GM12878 (cell line): ENCODE results near the gene TSEN54. TPM values are rescaled to one million over a fixed set of nuclear protein-coding genes. Genes with fewer than 3 reads are reported as not detected.

Experiments used
- ATAC-seq: fragments of 200-7000 bp; cut with Tn5 transposase; 3 replicates; pipeline ENCODE4 v1.9.1; 2020; ENCODE audit warnings: mild to moderate bottlenecking, moderate library complexity
- BruUV-seq: library from RNA; stranded (reverse); fragments of 400-500 nt; replicated peaks from 2 replicates; lab custom pipeline; 2021; lab: Mats Ljungman, UMichigan
- CTCF ChIA-PET: fragments of 300-600 bp; sonication (Branson Sonifier 250); formaldehyde crosslinking; extraction: SDS; loops from one replicate; lab custom pipeline; 2021; ENCODE audit warnings: inconsistent platforms; lab: Yijun Ruan, JAX
- POLR2A ChIA-PET: fragments of 350-600 bp; formaldehyde crosslinking; extraction: SDS; loops from one replicate; lab custom pipeline; 2021; ENCODE audit warnings: inconsistent platforms; lab: Charles Lee
- RAD21 ChIA-PET: fragments of 300-600 bp; sonication (Branson Sonifier 250); formaldehyde crosslinking; loops from one replicate; lab custom pipeline; 2023; ENCODE audit warnings: antibody characterized with exemption; ENCODE audit not compliant: unreplicated experiment; lab: Charles Lee
- SMC1A ChIA-PET: fragments of 300-600 bp; sonication (Branson Sonifier 250); formaldehyde crosslinking; loops from one replicate; lab custom pipeline; 2023; ENCODE audit not compliant: unreplicated experiment, uncharacterized antibody; lab: Charles Lee
- DNase-seq: peaks from one replicate; pipeline ENCODE4 v3.0.0-alpha.2; 2011; ENCODE audit warnings: low read depth, low spot score
- FAIRE-seq: peaks from 3 replicates; lab custom pipeline; 2011; peaks lifted over from hg19 to GRCh38; lab: Jason Lieb, UNC
- H2AFZ ChIP-seq: 2 replicates; pipeline ENCODE4 v1.6.0; 2011; ENCODE audit warnings: low read depth, low read length, control low read depth; ENCODE audit not compliant: control insufficient read depth
- H3K27ac ChIP-seq: 2 replicates; pipeline ENCODE4 v1.5.1; 2011; ENCODE audit warnings: control low read depth; ENCODE audit not compliant: control insufficient read depth, insufficient read depth
- H3K27me3 ChIP-seq, 2 experiments: replicated peaks in 1 of 2; 2 replicates each; pipeline versions ENCODE4 v1.6.0 to v1.6.1; 2011; ENCODE audit warnings: low read length in 1 of 2; ENCODE audit not compliant: control insufficient read depth in 2 of 2, insufficient read depth in 2 of 2
- H3K36me3 ChIP-seq, 2 experiments: 2 replicates each; pipeline ENCODE4 v1.5.1; 2011; ENCODE audit warnings: low read length in 1 of 2; ENCODE audit not compliant: control insufficient read depth in 2 of 2, insufficient read depth in 2 of 2
- H3K4me1 ChIP-seq: 2 replicates; pipeline ENCODE4 v1.6.1; 2011; ENCODE audit warnings: mild to moderate bottlenecking, low read length, moderate library complexity, mixed read lengths; ENCODE audit not compliant: control insufficient read depth, insufficient read depth
- H3K4me2 ChIP-seq: 2 replicates; pipeline ENCODE4 v1.6.0; 2011; ENCODE audit warnings: control low read depth; ENCODE audit not compliant: control insufficient read depth, insufficient read depth
- H3K4me3 ChIP-seq: fragments of 200-600 bp; sonication (generic); 2 replicates; pipeline ENCODE4 v1.5.1; 2016
- H3K79me2 ChIP-seq: 2 replicates; pipeline ENCODE4 v1.6.0; 2011; ENCODE audit warnings: low read length; ENCODE audit not compliant: control insufficient read depth, insufficient read depth
- H3K9ac ChIP-seq: 2 replicates; pipeline ENCODE4 v1.8.0; 2011; ENCODE audit warnings: low read length, control low read depth, mixed read lengths; ENCODE audit not compliant: control insufficient read depth, insufficient read depth
- H3K9me3 ChIP-seq: replicated peaks from 3 replicates; pipeline ENCODE4 v1.5.1; 2011; ENCODE audit warnings: mild to moderate bottlenecking, low read length; ENCODE audit not compliant: control insufficient read depth, insufficient read depth
- H4K20me1 ChIP-seq: 2 replicates; pipeline ENCODE4 v1.6.0; 2011; ENCODE audit not compliant: control insufficient read depth, insufficient read depth
- FOXK2 ChIP-seq: fragments of 450-650 bp; IDR thresholded peaks from 2 replicates; pipeline ENCODE4 v1.6.1; 2017; ENCODE audit warnings: mild to moderate bottlenecking, moderate library complexity
- NFIC ChIP-seq: IDR thresholded peaks from 2 replicates; pipeline ENCODE4 v1.6.1; 2012; ENCODE audit warnings: low read depth, mild to moderate bottlenecking, inconsistent platforms, low read length, moderate library complexity
- POLR2A ChIP-seq: IDR thresholded peaks from 2 replicates; pipeline ENCODE4 v1.6.1; 2011; ENCODE audit warnings: low read depth, mild to moderate bottlenecking, low read length
- SMC3 ChIP-seq: IDR thresholded peaks from 2 replicates; pipeline ENCODE4 v1.6.1; 2011; ENCODE audit warnings: low read length, improper control_type of control experiment, borderline replicate concordance
- YBX1 ChIP-seq: fragments of 450-650 bp; IDR thresholded peaks from 2 replicates; pipeline ENCODE4 v1.6.1; 2016; ENCODE audit warnings: antibody characterized with exemption
- ZNF217 ChIP-seq: fragments of 450-650 bp; IDR thresholded peaks from 2 replicates; pipeline ENCODE4 v1.6.1; 2017; ENCODE audit warnings: antibody characterized with exemption, mild to moderate bottlenecking
- WGBS: methylation state at CpG from one replicate; pipeline ENCODE4 v1.1.6; 2016; ENCODE audit warnings: low lambda C conversion rate; ENCODE audit not compliant: insufficient replicate concordance, insufficient coverage; ENCODE audit errors: missing lambda C conversion rate; 5-methylcytosine and 5-hydroxymethylcytosine counted together
- in situ Hi-C: fragments of 300-500 bp; cut with MboI; formaldehyde crosslinking; loops from 9 replicates; pipeline ENCODE4 v1.14.3; 2018; ENCODE audit warnings: mixed read lengths
- intact Hi-C: fragments of 100-400 bp; cut with micrococcal nuclease; formaldehyde crosslinking; loops from one replicate; pipeline ENCODE4 v1.14.2; 2022; ENCODE audit not compliant: unreplicated experiment
- polyA plus RNA-seq, 11 experiments: library from polyadenylated mRNA; depleted of rRNA in 4 of 11; unstranded in 6 of 11; stranded (reverse) in 5 of 11; fragments of >200 nt; fragmentation: Nextera tagmentation in 4 of 11; fragmentation: Illumina TruSeq in 1 of 11; extraction: Ambion mirVana in 4 of 11; extraction: Trizol in 1 of 11; gene quantifications; 1 replicate in 1 of 11; 2 replicates in 10 of 11; pipeline versions ENCODE4 v1.2.1 to v1.2.3, GENCODE V29; 2011 to 2016; ENCODE audit warnings: inconsistent platforms in 2 of 11, missing spikeins in 2 of 11, low read depth in 1 of 11
- total RNA-seq, 4 experiments: library from RNA; depleted of rRNA in 3 of 4; stranded (reverse); fragments of >200 nt in 3 of 4; fragmentation: Illumina TruSeq in 1 of 4; extraction: Trizol in 1 of 4; gene quantifications; 2 replicates each; pipeline versions ENCODE4 v1.2.1 to v1.2.3, GENCODE V29; 2013 to 2021
- TF ChIP-seq, protein P1 (sequence below): IDR thresholded peaks from 2 replicates; pipeline ENCODE4 v1.6.1; 2011; ENCODE audit warnings: borderline replicate concordance, low read depth, mild to moderate bottlenecking, moderate library complexity, low read length; ENCODE audit not compliant: insufficient read depth, poor library complexity, severe bottlenecking
- TF ChIP-seq, protein P2 (sequence below): IDR thresholded peaks from 2 replicates; pipeline ENCODE4 v1.6.1; 2012; ENCODE audit warnings: low read depth, low read length, improper control_type of control experiment
- TF ChIP-seq, protein P3 (sequence below): fragments of 450-650 bp; IDR thresholded peaks from 2 replicates; pipeline ENCODE4 v1.6.1; 2018; ENCODE audit warnings: mild to moderate bottlenecking, low read depth, moderate library complexity; ENCODE audit not compliant: partially characterized antibody
- TF ChIP-seq, protein P4 (sequence below): IDR thresholded peaks from 2 replicates; pipeline ENCODE4 v1.6.1; 2012; ENCODE audit warnings: low read depth, low read length, improper control_type of control experiment
- TF ChIP-seq, protein P5 (sequence below): fragments of 150-350 bp; IDR thresholded peaks from 2 replicates; pipeline ENCODE4 v1.6.1; 2014; ENCODE audit warnings: mild to moderate bottlenecking, low read depth, low read length

The TSEN54 gene
- total and polyA plus RNA-seq, 10 of the 15 experiments (the other 5 are each of a cell fraction or from before 2014, with no cell fraction given) = 7.1 to 48.0 (median 41.1) TPM

DNA sequence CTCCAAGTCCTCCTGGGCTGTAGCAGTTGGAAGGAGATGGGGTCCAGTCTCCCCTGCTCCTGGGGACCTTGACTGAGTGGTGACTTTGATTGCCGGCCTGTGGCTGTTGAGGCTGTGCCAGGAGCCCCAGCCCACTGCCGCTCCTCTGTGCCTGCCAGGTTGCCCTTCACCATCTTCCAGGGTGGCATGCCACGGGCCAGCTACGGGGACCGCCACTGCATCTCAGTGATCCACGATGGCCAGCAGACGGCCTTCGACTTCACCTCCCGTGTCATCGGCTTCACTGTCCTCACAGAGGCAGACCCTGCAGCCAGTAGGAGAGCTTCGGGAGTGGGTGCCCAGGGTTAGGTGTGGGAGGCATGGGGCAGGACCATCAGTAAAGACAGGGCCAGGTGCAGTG, 47.9 kb downstream of the TSEN54 start (continued):
- TF ChIP-seq, protein P1, sequence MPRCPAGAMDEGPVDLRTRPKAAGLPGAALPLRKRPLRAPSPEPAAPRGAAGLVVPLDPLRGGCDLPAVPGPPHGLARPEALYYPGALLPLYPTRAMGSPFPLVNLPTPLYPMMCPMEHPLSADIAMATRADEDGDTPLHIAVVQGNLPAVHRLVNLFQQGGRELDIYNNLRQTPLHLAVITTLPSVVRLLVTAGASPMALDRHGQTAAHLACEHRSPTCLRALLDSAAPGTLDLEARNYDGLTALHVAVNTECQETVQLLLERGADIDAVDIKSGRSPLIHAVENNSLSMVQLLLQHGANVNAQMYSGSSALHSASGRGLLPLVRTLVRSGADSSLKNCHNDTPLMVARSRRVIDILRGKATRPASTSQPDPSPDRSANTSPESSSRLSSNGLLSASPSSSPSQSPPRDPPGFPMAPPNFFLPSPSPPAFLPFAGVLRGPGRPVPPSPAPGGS = no peak

DNA sequence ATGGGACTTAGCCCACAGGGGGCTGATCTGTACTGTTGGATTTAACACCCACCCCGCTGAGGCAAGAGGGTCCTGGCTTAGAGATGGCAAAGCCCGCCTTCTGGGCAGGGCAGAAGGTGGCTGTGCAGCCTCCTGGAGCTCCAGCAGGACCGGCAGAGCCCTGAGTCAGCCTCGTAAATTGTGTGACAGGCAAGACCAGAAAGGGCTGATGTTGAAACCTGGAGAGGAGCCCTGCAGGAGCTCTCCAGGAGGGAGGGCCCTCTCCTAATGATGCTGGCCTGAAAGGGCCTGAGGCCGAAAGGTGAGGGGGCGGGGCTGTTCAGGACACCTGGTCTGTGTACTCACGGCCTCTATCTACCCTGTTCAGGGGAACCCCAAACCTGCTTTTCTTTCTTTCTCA, 48.7 kb downstream of the TSEN54 start:
- Histone ChIP-seq H3K27ac (no peak overlapping the region), H3K4me3 (no peak overlapping the region), H3K36me3 (no peaks in the 10 kb centered on the region), H2AFZ (no peak overlapping the region), H3K9ac (no peak overlapping the region), H3K9me3 (no peaks in the 10 kb centered on the region), H4K20me1 (no peaks in the 10 kb centered on the region), H3K27me3 (no peaks in the 10 kb centered on the region), H3K4me2 (no peak overlapping the region), H3K79me2 (no peaks in the 10 kb centered on the region), H3K4me1 (peaks cover 9% of the 10 kb centered on the region)
- intact Hi-C loops = no loop called here
- no peak for DNase-seq
- 55% methylated on average over 7 of the region's 7 CpGs for WGBS
- in situ Hi-C loops = no loop called here
- no peak for FAIRE-seq
- ChIA-PET CTCF (no interaction called here), SMC1A (no interaction called here), POLR2A (interaction anchor here (0.6 kb wide), 1 partner anchor 124 kb away, joined by 5 read pairs; no protein-coding TSS in a partner anchor), RAD21 (no interaction called here)
- no peak for ATAC-seq
- no TSS peak for BruUV-seq
- TF ChIP-seq SMC3 = no peak
- no peak for TF ChIP-seq ZNF217
- TF ChIP-seq, protein P2, sequence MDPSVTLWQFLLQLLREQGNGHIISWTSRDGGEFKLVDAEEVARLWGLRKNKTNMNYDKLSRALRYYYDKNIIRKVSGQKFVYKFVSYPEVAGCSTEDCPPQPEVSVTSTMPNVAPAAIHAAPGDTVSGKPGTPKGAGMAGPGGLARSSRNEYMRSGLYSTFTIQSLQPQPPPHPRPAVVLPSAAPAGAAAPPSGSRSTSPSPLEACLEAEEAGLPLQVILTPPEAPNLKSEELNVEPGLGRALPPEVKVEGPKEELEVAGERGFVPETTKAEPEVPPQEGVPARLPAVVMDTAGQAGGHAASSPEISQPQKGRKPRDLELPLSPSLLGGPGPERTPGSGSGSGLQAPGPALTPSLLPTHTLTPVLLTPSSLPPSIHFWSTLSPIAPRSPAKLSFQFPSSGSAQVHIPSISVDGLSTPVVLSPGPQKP = no peak
- TF ChIP-seq, protein P3, sequence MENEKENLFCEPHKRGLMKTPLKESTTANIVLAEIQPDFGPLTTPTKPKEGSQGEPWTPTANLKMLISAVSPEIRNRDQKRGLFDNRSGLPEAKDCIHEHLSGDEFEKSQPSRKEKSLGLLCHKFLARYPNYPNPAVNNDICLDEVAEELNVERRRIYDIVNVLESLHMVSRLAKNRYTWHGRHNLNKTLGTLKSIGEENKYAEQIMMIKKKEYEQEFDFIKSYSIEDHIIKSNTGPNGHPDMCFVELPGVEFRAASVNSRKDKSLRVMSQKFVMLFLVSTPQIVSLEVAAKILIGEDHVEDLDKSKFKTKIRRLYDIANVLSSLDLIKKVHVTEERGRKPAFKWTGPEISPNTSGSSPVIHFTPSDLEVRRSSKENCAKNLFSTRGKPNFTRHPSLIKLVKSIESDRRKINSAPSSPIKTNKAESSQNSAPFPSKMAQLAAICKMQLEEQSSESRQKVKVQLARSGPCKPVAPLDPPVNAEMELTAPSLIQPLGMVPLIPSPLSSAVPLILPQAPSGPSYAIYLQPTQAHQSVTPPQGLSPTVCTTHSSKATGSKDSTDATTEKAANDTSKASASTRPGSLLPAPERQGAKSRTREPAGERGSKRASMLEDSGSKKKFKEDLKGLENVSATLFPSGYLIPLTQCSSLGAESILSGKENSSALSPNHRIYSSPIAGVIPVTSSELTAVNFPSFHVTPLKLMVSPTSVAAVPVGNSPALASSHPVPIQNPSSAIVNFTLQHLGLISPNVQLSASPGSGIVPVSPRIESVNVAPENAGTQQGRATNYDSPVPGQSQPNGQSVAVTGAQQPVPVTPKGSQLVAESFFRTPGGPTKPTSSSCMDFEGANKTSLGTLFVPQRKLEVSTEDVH = no peak
- TF ChIP-seq YBX1 = no peak
- no peak for TF ChIP-seq POLR2A
- TF ChIP-seq, protein P4, sequence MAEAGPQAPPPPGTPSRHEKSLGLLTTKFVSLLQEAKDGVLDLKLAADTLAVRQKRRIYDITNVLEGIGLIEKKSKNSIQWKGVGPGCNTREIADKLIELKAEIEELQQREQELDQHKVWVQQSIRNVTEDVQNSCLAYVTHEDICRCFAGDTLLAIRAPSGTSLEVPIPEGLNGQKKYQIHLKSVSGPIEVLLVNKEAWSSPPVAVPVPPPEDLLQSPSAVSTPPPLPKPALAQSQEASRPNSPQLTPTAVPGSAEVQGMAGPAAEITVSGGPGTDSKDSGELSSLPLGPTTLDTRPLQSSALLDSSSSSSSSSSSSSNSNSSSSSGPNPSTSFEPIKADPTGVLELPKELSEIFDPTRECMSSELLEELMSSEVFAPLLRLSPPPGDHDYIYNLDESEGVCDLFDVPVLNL = no peak
- no peak for TF ChIP-seq FOXK2
- TF ChIP-seq NFIC = no peak
- TF ChIP-seq, protein P5, sequence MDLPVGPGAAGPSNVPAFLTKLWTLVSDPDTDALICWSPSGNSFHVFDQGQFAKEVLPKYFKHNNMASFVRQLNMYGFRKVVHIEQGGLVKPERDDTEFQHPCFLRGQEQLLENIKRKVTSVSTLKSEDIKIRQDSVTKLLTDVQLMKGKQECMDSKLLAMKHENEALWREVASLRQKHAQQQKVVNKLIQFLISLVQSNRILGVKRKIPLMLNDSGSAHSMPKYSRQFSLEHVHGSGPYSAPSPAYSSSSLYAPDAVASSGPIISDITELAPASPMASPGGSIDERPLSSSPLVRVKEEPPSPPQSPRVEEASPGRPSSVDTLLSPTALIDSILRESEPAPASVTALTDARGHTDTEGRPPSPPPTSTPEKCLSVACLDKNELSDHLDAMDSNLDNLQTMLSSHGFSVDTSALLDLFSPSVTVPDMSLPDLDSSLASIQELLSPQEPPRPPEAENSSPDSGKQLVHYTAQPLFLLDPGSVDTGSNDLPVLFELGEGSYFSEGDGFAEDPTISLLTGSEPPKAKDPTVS = no peak
